Measurements from ENCODE around the gene TRIB2. TPM values are rescaled to one million over a fixed set of nuclear protein-coding genes. Genes with fewer than 3 reads are reported as not detected.

TRIB2 gene
- total RNA-seq, 1 experiment from 2014 or later = 100.0 TPM

DNA sequence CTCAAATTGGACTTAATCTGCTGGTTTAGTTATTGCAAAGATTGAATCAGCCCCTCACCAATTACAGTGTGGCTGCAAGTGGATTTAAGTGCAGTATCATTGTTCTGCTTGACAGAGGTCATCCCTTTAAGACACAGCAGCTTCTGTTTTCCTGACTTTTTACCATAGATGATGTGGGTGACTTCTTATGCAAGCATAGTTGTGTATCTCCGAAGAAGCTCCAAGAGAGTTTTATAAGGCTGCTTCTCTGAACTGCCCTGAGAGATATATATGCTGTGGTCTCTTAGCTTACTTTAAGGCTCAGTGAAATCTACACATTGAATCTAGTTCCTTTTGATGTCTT lies 3.5 kb downstream of the TRIB2 start:
- TF ChIP-seq, protein P1, sequence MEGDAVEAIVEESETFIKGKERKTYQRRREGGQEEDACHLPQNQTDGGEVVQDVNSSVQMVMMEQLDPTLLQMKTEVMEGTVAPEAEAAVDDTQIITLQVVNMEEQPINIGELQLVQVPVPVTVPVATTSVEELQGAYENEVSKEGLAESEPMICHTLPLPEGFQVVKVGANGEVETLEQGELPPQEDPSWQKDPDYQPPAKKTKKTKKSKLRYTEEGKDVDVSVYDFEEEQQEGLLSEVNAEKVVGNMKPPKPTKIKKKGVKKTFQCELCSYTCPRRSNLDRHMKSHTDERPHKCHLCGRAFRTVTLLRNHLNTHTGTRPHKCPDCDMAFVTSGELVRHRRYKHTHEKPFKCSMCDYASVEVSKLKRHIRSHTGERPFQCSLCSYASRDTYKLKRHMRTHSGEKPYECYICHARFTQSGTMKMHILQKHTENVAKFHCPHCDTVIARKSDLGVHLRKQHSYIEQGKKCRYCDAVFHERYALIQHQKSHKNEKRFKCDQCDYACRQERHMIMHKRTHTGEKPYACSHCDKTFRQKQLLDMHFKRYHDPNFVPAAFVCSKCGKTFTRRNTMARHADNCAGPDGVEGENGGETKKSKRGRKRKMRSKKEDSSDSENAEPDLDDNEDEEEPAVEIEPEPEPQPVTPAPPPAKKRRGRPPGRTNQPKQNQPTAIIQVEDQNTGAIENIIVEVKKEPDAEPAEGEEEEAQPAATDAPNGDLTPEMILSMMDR (conservative IDR thresholded peaks at IDR 0.05; ENCODE audit: low read depth, low read length) = no peak
- no peak for TF ChIP-seq EZH2 (IDR thresholded peaks at IDR 0.05; ENCODE audit: borderline replicate concordance, low read depth, low read length, poor library complexity, severe bottlenecking)
- intact Hi-C loops (cut with micrococcal nuclease; ENCODE audit: unreplicated experiment) = no loop called here
- POLR2A ChIA-PET (ENCODE audit: low non-redundant PET) = interaction anchor here (0.6 kb wide), 1 partner anchor 13 kb away, joined by 3 read pairs; no protein-coding TSS in a partner anchor
- CTCF ChIA-PET = interaction anchor here (0.9 to 1.7 kb wide), 2 partner anchors 211 to 287 kb away, joined by 3 to 8 read pairs; no protein-coding TSS in a partner anchor
- Histone ChIP-seq H3K9me3 (ENCODE audit: low read depth, low read length, poor library complexity, severe bottlenecking) (no peaks in the 10 kb centered on the region), H3K27me3 (replicated peaks; ENCODE audit: insufficient read depth, low read depth, low read length, poor library complexity) (no peaks in the 10 kb centered on the region), H3K27ac (ENCODE audit: low read depth, low read length, poor library complexity, severe bottlenecking) (peak overlapping the region; percentile 34), H3K4me3 (ENCODE audit: low read depth, low read length, poor library complexity, severe bottlenecking) (peak overlapping the region; percentile 87), H3K4me1 (ENCODE audit: insufficient read depth, low read length, poor library complexity, severe bottlenecking) (peaks cover 41% of the 10 kb centered on the region), H3K36me3 (ENCODE audit: insufficient read depth, low read length, poor library complexity, severe bottlenecking) (peaks cover 25% of the 10 kb centered on the region)
- no peak for DNase-seq (ENCODE audit: low spot score)
- BruUV-seq (replicated peaks) = no TSS peak

DNA sequence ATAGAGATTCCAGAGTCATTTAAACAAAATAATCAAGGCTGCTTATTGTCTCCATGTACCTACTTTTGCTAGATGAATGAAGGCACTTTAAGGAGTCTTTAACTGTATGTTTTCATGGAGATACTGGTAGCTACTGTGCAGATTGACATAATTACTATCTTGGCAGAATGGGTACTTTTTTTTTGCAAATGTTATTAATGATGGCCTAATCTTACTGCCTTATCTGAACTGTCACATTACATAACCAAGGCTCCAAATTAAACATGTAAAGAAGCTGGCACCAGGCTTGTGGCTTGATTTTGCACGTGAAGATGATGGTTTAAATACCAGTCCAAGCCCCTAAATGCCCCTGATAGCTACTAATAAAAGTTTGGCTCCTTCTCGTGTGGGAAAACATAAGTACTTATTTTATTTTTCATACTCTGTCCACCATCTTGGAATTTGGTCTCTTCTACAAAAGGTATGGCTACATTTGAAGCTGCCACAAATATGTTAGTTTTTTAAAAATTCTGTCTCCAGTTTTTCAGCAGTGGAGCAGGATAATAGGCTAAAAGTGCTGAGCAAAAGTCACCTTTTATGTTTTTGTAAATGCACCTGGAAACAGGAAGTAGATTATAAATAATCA lies 4.1 kb downstream of the TRIB2 start:
- ChIA-PET POLR2A (ENCODE audit: low non-redundant PET) (interaction anchor here (0.6 kb wide), 1 partner anchor 13 kb away, joined by 3 read pairs; no protein-coding TSS in a partner anchor), CTCF (interaction anchor here (0.9 to 1.7 kb wide), 3 partner anchors 210 to 286 kb away, joined by 3 to 8 read pairs (median 4); no protein-coding TSS in a partner anchor)
- no peak for DNase-seq (ENCODE audit: low spot score)
- peaks cover 36% of the 10 kb centered on the region for H3K4me1 ChIP-seq (ENCODE audit: insufficient read depth, low read length, poor library complexity, severe bottlenecking)
- H3K9me3 ChIP-seq (ENCODE audit: low read depth, low read length, poor library complexity, severe bottlenecking) = no peaks in the 10 kb centered on the region
- H3K27ac ChIP-seq (ENCODE audit: low read depth, low read length, poor library complexity, severe bottlenecking) = no peak overlapping the region
- peaks cover 31% of the 10 kb centered on the region for H3K36me3 ChIP-seq (ENCODE audit: insufficient read depth, low read length, poor library complexity, severe bottlenecking)
- no peaks in the 10 kb centered on the region for H3K27me3 ChIP-seq (replicated peaks; ENCODE audit: insufficient read depth, low read depth, low read length, poor library complexity)
- BruUV-seq (replicated peaks) = no TSS peak
- TF ChIP-seq, protein P1 (conservative IDR thresholded peaks at IDR 0.05; ENCODE audit: low read depth, low read length) = no peak
- TF ChIP-seq EZH2 (IDR thresholded peaks at IDR 0.05; ENCODE audit: borderline replicate concordance, low read depth, low read length, poor library complexity, severe bottlenecking) = no peak
- peak overlapping the region; percentile 87 for H3K4me3 ChIP-seq (ENCODE audit: low read depth, low read length, poor library complexity, severe bottlenecking)
- intact Hi-C loops (cut with micrococcal nuclease; ENCODE audit: unreplicated experiment) = no loop called here

DNA sequence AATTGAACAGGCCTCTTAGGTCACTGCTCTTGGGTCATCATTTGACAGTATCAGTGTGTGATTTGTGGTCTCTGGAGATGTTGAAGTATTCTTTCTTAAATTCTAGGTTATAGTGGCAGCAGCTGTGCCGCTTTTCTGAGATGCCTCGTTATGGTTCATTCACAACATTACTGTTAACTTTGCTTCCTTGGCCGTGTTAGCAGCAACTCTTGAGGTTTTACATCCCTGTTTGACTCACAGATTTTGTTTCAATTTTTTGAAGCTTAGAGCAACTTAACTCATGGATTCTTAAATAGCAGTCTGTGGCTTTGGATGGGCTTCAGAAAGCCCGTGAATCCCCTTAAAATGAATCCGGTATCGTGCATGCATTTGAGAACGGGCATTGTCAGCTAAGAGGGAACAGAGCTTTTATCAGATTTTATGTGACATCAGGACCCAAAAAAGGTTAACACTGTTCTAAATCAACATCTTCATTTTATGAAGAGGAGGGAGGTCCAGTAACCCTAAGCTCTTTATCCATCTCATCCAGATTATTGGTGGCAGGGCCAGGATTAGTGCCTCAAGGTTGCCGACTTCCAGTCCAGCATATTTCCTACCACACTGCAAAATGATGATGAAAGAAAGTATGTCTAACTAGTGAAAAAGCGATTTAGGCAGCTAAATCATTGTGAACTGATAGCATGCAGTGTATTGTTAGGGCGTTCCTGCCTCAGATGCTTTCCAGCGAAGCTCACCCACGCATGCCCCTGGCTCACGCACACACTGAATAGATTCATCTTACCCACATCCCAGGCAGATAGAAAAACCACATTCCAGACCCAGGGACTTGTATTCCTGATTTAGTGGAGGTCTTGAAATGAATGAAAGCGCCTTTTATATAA lies 5.1 kb downstream of the TRIB2 start:
- POLR2A ChIA-PET (ENCODE audit: low non-redundant PET) = interaction anchor here (0.7 kb wide), 1 partner anchor 18 kb away, joined by 3 read pairs; no protein-coding TSS in a partner anchor

More for the DNA sequence above, 5.1 kb downstream of the TRIB2 start:
- Histone ChIP-seq H3K9me3 (ENCODE audit: low read depth, low read length, poor library complexity, severe bottlenecking) (no peaks in the 10 kb centered on the region), H3K27ac (ENCODE audit: low read depth, low read length, poor library complexity, severe bottlenecking) (no peak overlapping the region), H3K4me1 (ENCODE audit: insufficient read depth, low read length, poor library complexity, severe bottlenecking) (peaks cover 36% of the 10 kb centered on the region), H3K4me3 (ENCODE audit: low read depth, low read length, poor library complexity, severe bottlenecking) (peak overlapping the region; percentile 87), H3K27me3 (replicated peaks; ENCODE audit: insufficient read depth, low read depth, low read length, poor library complexity) (no peaks in the 10 kb centered on the region), H3K36me3 (ENCODE audit: insufficient read depth, low read length, poor library complexity, severe bottlenecking) (peaks cover 40% of the 10 kb centered on the region)
- no peak for TF ChIP-seq EZH2 (IDR thresholded peaks at IDR 0.05; ENCODE audit: borderline replicate concordance, low read depth, low read length, poor library complexity, severe bottlenecking)
- TF ChIP-seq, protein P1 (conservative IDR thresholded peaks at IDR 0.05; ENCODE audit: low read depth, low read length) = no peak
- intact Hi-C loops (cut with micrococcal nuclease; ENCODE audit: unreplicated experiment) = no loop called here
- BruUV-seq (replicated peaks) = no TSS peak
- DNase-seq (ENCODE audit: low spot score) = no peak
- CTCF ChIA-PET = interaction anchor here (1.0 to 1.7 kb wide), 2 partner anchors 209 to 285 kb away, joined by 4 to 8 read pairs; no protein-coding TSS in a partner anchor
